ENCODE results near the gene IGF2BP1.

- TF ChIP-seq CTCF (IDR thresholded peaks at IDR 0.05; ENCODE audit: insufficient read depth, low read length) (no peak), REST (IDR thresholded peaks at IDR 0.05; ENCODE audit: insufficient replicate concordance, low read depth) (no peak)
These were observed 53.4 kb downstream of the IGF2BP1 start for GRCh38 chr17:49050611-49051010.

Measured in HL-60 (cell line).